GM18870 (cell line): ENCODE results near the gene ZNF157.

Source experiments
- ATAC-seq: cut with Tn5 transposase; IDR thresholded peaks from one replicate; pipeline ENCODE4 v1.9.1; 2021; ENCODE audit warnings: moderate library complexity; ENCODE audit not compliant: unreplicated experiment

ZNF157 gene

DNA sequence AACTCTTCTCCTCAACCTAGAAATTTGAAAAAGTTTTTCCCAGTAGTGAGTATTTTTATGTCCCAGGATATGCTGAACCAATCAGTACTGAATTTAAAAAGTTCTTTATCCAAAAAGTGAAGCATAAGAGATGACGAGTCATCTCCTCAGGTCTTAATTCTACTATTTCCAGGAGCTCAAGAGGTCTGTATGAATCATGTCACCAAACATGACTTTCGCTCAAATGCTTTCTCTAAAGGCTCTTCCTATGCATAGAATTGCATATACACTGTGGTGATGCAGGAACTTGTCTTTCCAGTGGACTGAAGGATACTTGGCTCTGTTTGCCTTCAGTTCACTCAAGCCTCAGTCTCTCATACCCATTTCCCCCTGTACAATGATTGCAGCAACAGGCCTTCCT, 76.6 kb downstream of the ZNF157 start:
- ATAC-seq: no peak

DNA sequence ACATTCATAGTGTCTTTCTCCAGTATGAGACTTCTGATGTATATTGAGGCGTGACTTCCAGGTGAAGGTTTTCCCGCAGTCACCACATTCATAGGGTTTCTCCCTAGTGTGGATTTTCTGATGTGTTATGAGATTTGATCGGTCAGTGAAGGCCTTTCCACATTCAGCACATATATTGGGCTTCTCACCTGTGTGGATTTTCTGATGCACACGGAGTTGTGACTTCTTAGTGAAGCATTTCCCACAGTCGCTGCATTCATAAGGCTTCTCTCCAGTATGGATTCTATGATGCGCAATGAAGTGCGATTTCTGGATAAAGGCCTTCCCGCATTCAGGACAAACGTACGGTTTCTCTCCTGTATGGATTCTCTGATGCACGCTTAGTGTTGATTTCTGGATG, 77.2 kb downstream of the ZNF157 start:
- ATAC-seq: no peak

DNA sequence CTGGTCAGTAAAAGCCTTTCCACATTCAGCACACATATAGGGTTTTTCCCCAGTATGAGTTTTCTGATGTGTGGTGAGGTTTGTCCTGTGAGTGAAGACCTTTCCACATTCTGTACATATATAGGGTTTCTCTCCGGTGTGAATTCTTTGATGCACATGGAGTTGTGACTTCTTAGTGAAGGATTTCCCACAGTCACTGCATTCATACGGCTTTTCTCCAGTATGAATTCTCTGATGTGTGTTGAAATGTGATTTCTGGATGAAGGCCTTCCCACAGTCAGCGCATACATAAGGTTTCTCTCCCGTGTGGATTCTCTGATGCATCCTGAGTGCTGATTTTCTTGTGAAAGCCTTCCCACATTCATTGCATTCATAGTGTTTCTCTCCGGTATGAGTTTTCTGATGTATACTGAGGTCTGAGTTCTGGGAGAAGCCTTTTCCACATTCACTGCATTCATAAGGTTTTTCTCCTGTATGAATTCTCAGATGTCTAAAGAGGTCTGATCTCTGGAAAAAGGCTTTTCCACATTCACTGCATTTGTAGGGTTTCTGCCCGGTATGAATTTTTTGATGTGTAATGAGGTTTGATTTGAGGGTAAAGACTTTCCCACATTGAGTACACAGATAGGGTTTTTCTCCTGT, 77.9 kb downstream of the ZNF157 start:
- no peak for ATAC-seq

DNA sequence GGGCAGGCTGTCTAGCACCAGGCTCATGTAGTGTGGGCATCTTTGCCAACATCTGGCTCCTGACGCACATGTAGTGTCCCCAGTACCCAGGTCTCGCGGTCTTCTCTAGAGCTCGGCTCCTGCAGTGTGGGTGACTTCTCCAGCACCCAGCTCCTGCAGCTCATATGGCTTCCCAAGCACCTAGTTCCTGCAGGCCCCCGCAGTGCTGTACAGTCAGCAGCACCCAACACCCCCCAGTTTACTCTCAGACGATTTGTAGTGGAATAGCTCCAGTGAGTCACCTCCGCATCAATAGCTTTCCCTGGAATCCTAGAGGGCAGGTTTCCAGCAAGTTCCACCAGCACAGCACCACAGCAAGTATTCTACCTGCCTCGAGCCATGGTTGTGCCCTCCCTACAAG, 81.7 kb downstream of the ZNF157 start:
- ATAC-seq: no peak

DNA sequence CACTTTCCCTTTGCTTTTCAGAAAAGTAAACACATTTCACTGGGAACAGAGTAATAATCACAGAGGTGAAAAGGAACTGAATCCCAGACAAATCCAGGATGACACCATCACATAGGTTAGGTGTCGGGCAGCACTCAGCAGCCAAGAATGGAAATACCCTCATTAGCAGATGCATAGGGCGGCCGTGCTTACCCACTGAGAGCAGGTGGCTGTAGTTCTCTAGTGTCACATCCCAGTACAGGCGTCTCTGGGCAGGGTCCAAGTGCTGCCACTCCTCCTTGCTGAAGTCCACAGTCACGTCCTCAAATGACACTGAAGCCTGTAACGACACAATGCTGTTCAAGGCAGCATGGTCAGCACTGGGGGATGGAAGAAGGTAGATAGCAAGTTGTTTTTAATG, 85.7 kb downstream of the ZNF157 start:
- no peak for ATAC-seq

DNA sequence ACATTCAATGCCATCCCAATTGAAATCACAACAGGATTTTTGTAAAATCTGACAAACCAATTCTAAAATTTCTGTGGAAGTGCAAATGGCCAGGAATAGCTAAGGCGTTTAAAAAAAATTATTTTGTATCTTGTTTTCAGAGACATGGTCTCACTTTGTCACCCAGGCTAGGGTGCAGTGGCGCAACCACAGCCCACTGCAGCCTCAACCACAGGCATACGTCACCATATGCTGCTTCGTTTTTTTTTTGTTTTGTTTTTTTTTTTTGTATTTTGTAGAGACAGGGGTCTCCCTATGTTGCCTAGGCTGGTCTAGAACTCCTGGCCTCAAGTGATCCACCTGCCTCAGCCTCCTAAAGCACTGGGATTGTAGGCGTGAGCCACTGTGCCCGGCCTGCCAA, 88.2 kb downstream of the ZNF157 start:
- no peak for ATAC-seq

DNA sequence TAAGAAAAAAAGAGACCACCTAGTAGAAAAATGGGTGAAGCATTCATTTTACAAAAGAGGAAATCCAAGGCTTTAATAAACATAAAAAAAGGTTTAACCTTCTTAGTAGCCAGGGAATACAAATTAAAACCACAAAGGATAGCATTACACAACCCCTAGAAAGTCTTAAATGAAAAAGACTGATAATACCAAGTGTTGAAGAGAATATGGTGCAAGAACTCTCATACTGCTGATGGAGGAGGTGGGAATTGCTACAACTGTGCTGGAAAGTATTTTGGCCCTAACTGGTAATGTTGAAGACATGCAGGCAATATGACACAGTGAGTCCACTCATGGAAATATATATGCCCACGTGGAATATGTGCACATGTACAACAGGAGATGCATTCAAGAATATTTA, 90.2 kb downstream of the ZNF157 start:
- ATAC-seq: no peak
